HepG2 (cell line): ENCODE data around the gene ARHGAP26. TPM values are rescaled to one million over a fixed set of nuclear protein-coding genes. Genes with fewer than 3 reads are reported as not detected.
A peak's percentile ranks its signal among the peaks of the same experiment; 100 is the strongest.

Experiments used
- ATAC-seq: fragments of 200-7000 bp; cut with Tn5 transposase; 3 replicates; pipeline ENCODE4 v1.9.1; 2020; ENCODE audit warnings: mild to moderate bottlenecking, moderate library complexity
- BruUV-seq: library from RNA; stranded (reverse); fragments of 400-500 nt; replicated peaks from 2 replicates; lab custom pipeline; 2021; lab: Mats Ljungman, UMichigan
- CTCF ChIA-PET: fragments of 300-600 bp; formaldehyde crosslinking; extraction: SDS; loops from one replicate; lab custom pipeline; 2021; ENCODE audit warnings: low total read pairs, inconsistent platforms, low intra/inter-chr PET ratio; lab: Yijun Ruan, JAX
- POLR2A ChIA-PET: fragments of 350-600 bp; sonication (Branson Sonifier 250); formaldehyde crosslinking; loops from one replicate; lab custom pipeline; 2020; ENCODE audit warnings: antibody characterized with exemption, inconsistent platforms; lab: Yijun Ruan, JAX
- DNase-seq: peaks from one replicate; pipeline ENCODE4 v3.0.0-alpha.2; 2015; ENCODE audit warnings: low spot score
- FAIRE-seq: peaks from 3 replicates; lab custom pipeline; 2011; peaks lifted over from hg19 to GRCh38; lab: Jason Lieb, UNC
- H2AFZ ChIP-seq: one replicate; pipeline ENCODE4 v1.6.1; 2011; ENCODE audit warnings: low read length, inconsistent platforms
- H3K27ac ChIP-seq: fragments of 300-600 bp; 3 replicates; pipeline ENCODE4 v1.8.0; 2011; ENCODE audit warnings: mixed run types, mild to moderate bottlenecking, mixed read lengths, low read length, inconsistent platforms; ENCODE audit not compliant: insufficient read depth; ENCODE audit errors: extremely low read length
- H3K27me3 ChIP-seq, 2 experiments: fragments of 200-600 bp in 1 of 2; 2 replicates in 1 of 2; 3 replicates in 1 of 2; pipeline versions ENCODE4 v1.6.0 to v1.8.0; 2011; ENCODE audit warnings: low read length in 2 of 2, mild to moderate bottlenecking in 2 of 2, moderate library complexity in 2 of 2, inconsistent platforms in 1 of 2; ENCODE audit not compliant: insufficient read depth in 2 of 2, control insufficient read depth in 1 of 2
- H3K36me3 ChIP-seq, 2 experiments: fragments of 200-600 bp in 1 of 2; replicated peaks in 1 of 2; 2 replicates in 1 of 2; 3 replicates in 1 of 2; pipeline versions ENCODE4 v1.5.1 to v1.8.0; 2011; ENCODE audit warnings: low read length in 2 of 2, inconsistent platforms in 1 of 2; ENCODE audit not compliant: insufficient read depth in 2 of 2, control insufficient read depth in 1 of 2
- H3K4me1 ChIP-seq: 2 replicates; pipeline ENCODE4 v1.5.1; 2012; ENCODE audit warnings: low read length, inconsistent platforms; ENCODE audit not compliant: insufficient read depth
- H3K4me2 ChIP-seq: 2 replicates; pipeline ENCODE4 v1.6.0; 2011; ENCODE audit warnings: low read depth, low read length, inconsistent platforms
- H3K4me3 ChIP-seq, 3 experiments: fragments of 200-600 bp in 1 of 3; sonication (generic), shearing (Covaris generic) in 1 of 3; replicated peaks in 1 of 3; 2 replicates each; pipeline ENCODE4 v1.5.1; 2011 to 2016; ENCODE audit warnings: low read length in 3 of 3, inconsistent platforms in 2 of 3, low read depth in 2 of 3, mild to moderate bottlenecking in 2 of 3, control low read depth in 1 of 3, mixed read lengths in 1 of 3; ENCODE audit not compliant: insufficient read depth in 1 of 3
- H3K79me2 ChIP-seq: one replicate; pipeline ENCODE4 v1.6.1; 2011; ENCODE audit warnings: low read length, inconsistent platforms; ENCODE audit not compliant: insufficient read depth
- H3K9ac ChIP-seq: 2 replicates; pipeline ENCODE4 v1.6.0; 2011; ENCODE audit warnings: mild to moderate bottlenecking, low read depth, low read length, inconsistent platforms; ENCODE audit not compliant: insufficient read depth
- H3K9me3 ChIP-seq: 2 replicates; pipeline ENCODE4 v1.5.1; 2012; ENCODE audit warnings: mild to moderate bottlenecking, low read length
- H4K20me1 ChIP-seq: 2 replicates; pipeline ENCODE4 v1.6.0; 2011; ENCODE audit warnings: inconsistent platforms, mild to moderate bottlenecking, low read length, moderate library complexity; ENCODE audit not compliant: insufficient read depth
- CREBL2 ChIP-seq: sonication (generic); formaldehyde crosslinking; IDR thresholded peaks from 2 replicates; pipeline ENCODE4 v1.8.1; 2023; ENCODE audit warnings: missing genetic modification reagents, mild to moderate bottlenecking, borderline replicate concordance
- CTCF ChIP-seq: sonication (generic); formaldehyde crosslinking; IDR thresholded peaks from 2 replicates; pipeline ENCODE4 v1.5.0; 2020; ENCODE audit warnings: mild to moderate bottlenecking, missing genetic modification reagents, moderate library complexity
- FOXM1 ChIP-seq: sonication (generic); formaldehyde crosslinking; IDR thresholded peaks from 2 replicates; pipeline ENCODE4 v1.5.0; 2020; ENCODE audit warnings: missing genetic modification reagents
- HNRNPLL ChIP-seq: fragments of 200-400 bp; formaldehyde crosslinking; IDR thresholded peaks from 2 replicates; pipeline ENCODE4 v1.6.1; 2017; ENCODE audit warnings: mild to moderate bottlenecking, low read depth, low read length; ENCODE audit not compliant: poor library complexity, severe bottlenecking
- HOMEZ ChIP-seq: IDR thresholded peaks from 2 replicates; pipeline ENCODE4 v1.6.1; 2016; ENCODE audit warnings: low read depth
- LCORL ChIP-seq, 2 experiments: fragments of 450-650 bp in 1 of 2; sonication (generic) in 1 of 2; formaldehyde crosslinking in 1 of 2; IDR thresholded peaks; 2 replicates each; pipeline versions ENCODE4 v1.5.0 to v1.6.1; 2017 to 2020; ENCODE audit warnings: antibody characterized with exemption in 1 of 2, missing genetic modification reagents in 1 of 2
- SRSF9 ChIP-seq: fragments of 200-400 bp; formaldehyde crosslinking; IDR thresholded peaks from 2 replicates; pipeline ENCODE4 v1.6.1; 2018; ENCODE audit warnings: borderline replicate concordance, mild to moderate bottlenecking, low read depth, low read length; ENCODE audit not compliant: insufficient read depth, poor library complexity, severe bottlenecking
- U2AF2 ChIP-seq: fragments of 200-400 bp; formaldehyde crosslinking; IDR thresholded peaks from 2 replicates; pipeline ENCODE4 v1.6.1; 2017; ENCODE audit warnings: low read depth, mild to moderate bottlenecking, low read length
- ZNF713 ChIP-seq: sonication (generic); formaldehyde crosslinking; IDR thresholded peaks from 2 replicates; pipeline ENCODE4 v1.4.0; 2020; ENCODE audit warnings: mild to moderate bottlenecking, missing genetic modification reagents
- WGBS: methylation state at CpG from one replicate; pipeline ENCODE4 v1.1.6; 2017; ENCODE audit warnings: low lambda C conversion rate; 5-methylcytosine and 5-hydroxymethylcytosine counted together
- in situ Hi-C: cut with HindIII; loops from 2 replicates; pipeline ENCODE4 v1.10.0; 2017; ENCODE audit warnings: low pct_unique_long_range_greater_than_20kb; ENCODE audit not compliant: extremely low pct_ligation_motif_present
- intact Hi-C: fragments of 100-400 bp; cut with micrococcal nuclease; formaldehyde crosslinking; loops from one replicate; pipeline ENCODE4 v1.10.0; 2022; ENCODE audit not compliant: unreplicated experiment
- polyA plus RNA-seq, 8 experiments: library from polyadenylated mRNA; depleted of rRNA in 3 of 8; stranded (reverse) in 7 of 8; unstranded in 1 of 8; fragments of >200 nt; fragmentation: Illumina TruSeq in 4 of 8; extraction: Trizol in 4 of 8; gene quantifications; 2 replicates each; pipeline versions ENCODE4 v1.2.1 to v1.2.3, GENCODE V29; 2011 to 2016; ENCODE audit warnings: low read depth in 4 of 8, missing spikeins in 1 of 8, mixed read lengths in 1 of 8; ENCODE audit not compliant: insufficient read depth in 1 of 8
- total RNA-seq, 5 experiments: library from RNA; depleted of rRNA; stranded (reverse); fragments of >200 nt; fragmentation: Illumina TruSeq; extraction: Trizol; gene quantifications; 2 replicates each; pipeline ENCODE4 v1.2.3, GENCODE V29; 2016; ENCODE audit warnings: low read depth in 1 of 5

ARHGAP26 gene
- total and polyA plus RNA-seq, 2 of the 13 experiments (the other 11 are each of a cell fraction or from before 2014, with no cell fraction given), result 9.6 to 18.2 TPM

GRCh38 chr5:142913728-142914338 lies 143.7 kb downstream of the ARHGAP26 start (continued):
- TF ChIP-seq CTCF (CRISPR knock-in tag) (0 out of 2 replicates have a peak, but pooled peaks have one; percentile 9), LCORL (IDR thresholded peaks at IDR 0.05) (no peak), LCORL (CRISPR knock-in tag; IDR thresholded peaks at IDR 0.05) (no peak)

- Histone ChIP-seq H2AFZ (no peak overlapping the region), H3K79me2 (no peaks in the 10 kb centered on the region), H3K4me3 (no peak overlapping the region), H3K9ac (no peak overlapping the region)
- no peak for DNase-seq
- BruUV-seq, result no TSS peak
- 97% methylated on average over 8 of the region's 8 CpGs for WGBS
- TF ChIP-seq HNRNPLL, result no peak
- TF ChIP-seq FOXM1, result no peak
- no peak for TF ChIP-seq HOMEZ (CRISPR knock-in tag)
- no peak for TF ChIP-seq U2AF2
- no peak for TF ChIP-seq ZNF713 (CRISPR knock-in tag)
- TF ChIP-seq CREBL2 (CRISPR knock-in tag), result no peak
- TF ChIP-seq SRSF9, result no peak
- TF ChIP-seq, all 625 proteins: peak for 0
- ChIA-PET POLR2A (no interaction called here), CTCF (interaction anchor here (0.8 to 1.9 kb wide), 3 partner anchors 27 to 910 kb away, joined by 3 to 9 read pairs (median 3); no protein-coding TSS in a partner anchor)
- no peaks in the 10 kb centered on the region for H3K27me3 ChIP-seq
- H3K9me3 ChIP-seq, result no peaks in the 10 kb centered on the region
- no peak overlapping the region for H3K27ac ChIP-seq
- no peak for ATAC-seq
- FAIRE-seq, result no peak
- no peak overlapping the region for H3K4me2 ChIP-seq
- in situ Hi-C loops, result no loop called here
- H3K36me3 ChIP-seq, result peaks cover 3 to 33% of the 10 kb centered on the region in 2 experiments; a peak in 4 of 5 replicates
- H4K20me1 ChIP-seq, result no peaks in the 10 kb centered on the region
- intact Hi-C loops, result loop anchor here (1.0 kb wide), 1 partner anchor 198 kb away; no protein-coding TSS in a partner anchor
- H3K4me1 ChIP-seq, result peaks cover 24% of the 10 kb centered on the region
Measured at GRCh38 chr5:142915038-142915437, 144.9 kb downstream of the ARHGAP26 start.
